Pancreas (tissue), 10 donors: Measurements from ENCODE around the gene ZBTB47. TPM values are rescaled to one million over a fixed set of nuclear protein-coding genes. Genes with fewer than 3 reads are reported as not detected.

Experiments
- ATAC-seq, 4 donors: fragments of 200-7000 bp; cut with Tn5 transposase; one replicate each; pipeline versions ENCODE4 v1.8.0 to v1.9.1; 2020; ENCODE audit warnings: mild to moderate bottlenecking in 4 of 4, moderate library complexity in 4 of 4
- DNase-seq, 6 donors: peaks; one replicate each; pipeline ENCODE4 v3.0.0-alpha.2; 2020
- FAIRE-seq: peaks from 2 replicates; lab custom pipeline; 2012; peaks lifted over from hg19 to GRCh38; lab: Jason Lieb, UNC
- H3K27ac ChIP-seq, 4 donors: fragments of 200-600 bp; sonication (generic); 1 replicate in 3 of 4; 2 replicates in 1 of 4; pipeline versions ENCODE4 v1.5.0 to v1.8.0; 2020
- H3K27me3 ChIP-seq, 4 donors: fragments of 200-600 bp; one replicate each; pipeline ENCODE4 v1.8.0; 2021
- H3K36me3 ChIP-seq, 3 donors: fragments of 200-600 bp; sonication (generic) in 1 of 3; one replicate each; pipeline versions ENCODE4 v1.5.0 to v1.8.0; 2020 to 2021
- H3K4me1 ChIP-seq, 3 donors: fragments of 200-600 bp; one replicate each; pipeline ENCODE4 v1.8.0; 2021
- H3K4me3 ChIP-seq, 4 donors: fragments of 200-600 bp; sonication (generic) in 2 of 4; one replicate each; pipeline versions ENCODE4 v1.5.0 to v1.8.0; 2020 to 2021
- H3K9me3 ChIP-seq, 4 donors: fragments of 200-600 bp; one replicate each; pipeline ENCODE4 v1.8.0; 2021
- CTCF ChIP-seq, 4 donors: fragments of 200-600 bp; sonication (generic) in 3 of 4; IDR thresholded peaks; one replicate each; pipeline versions ENCODE4 v1.5.0 to v1.8.0; 2021; ENCODE audit warnings: antibody characterized with exemption in 4 of 4
- WGBS, 2 donors: extraction: QIAGEN DNeasy Blood & Tissue Kit; methylation state at CpG; one replicate each; pipeline ENCODE4 v1.1.7; 2013; 5-methylcytosine and 5-hydroxymethylcytosine counted together
- intact Hi-C, 3 donors: fragments of 100-400 bp; cut with DNase I; formaldehyde crosslinking; loops; one replicate each; pipeline versions ENCODE4 v1.11.1 to v1.14.2; 2022
- polyA plus RNA-seq, 2 donors: library from polyadenylated mRNA; stranded (reverse); fragments of 200-250 nt; gene quantifications; one replicate each; pipeline ENCODE4 v1.2.3, GENCODE V29; 2013
- total RNA-seq, 6 donors: library from RNA; stranded (reverse); fragmentation: NEBNext Ultra II Directional in 4 of 6; extraction: Animal tissue kit (Norgen Biotek cat#: 25700) in 4 of 6; gene quantifications; one replicate each; pipeline versions ENCODE4 v1.2.1 to v1.2.4, GENCODE V29; 2021 to 2023
- donor health status: healthy with polysubstance abuse.
- donor health status: DM: no; HTN: no; CAD: no; lungs with moderate emphysema.
- donor health status: DM: no; HTN: no; CAD: no.
- donor health status: control.
- donor health status: control.
- donor health status: Bipolar disorder and iron deficiency.
- donor health status: DM: yes; HTN: yes; CAD: no.
- donor health status: DM: no; HTN: no; CAD: no.
- donor health status: DM: no; HTN: no; CAD: no.
- donor health status: DM: yes; HTN: yes; CAD: no.

ZBTB47 gene
- total and polyA plus RNA-seq, 8 donors = 7.9 to 13.6 (median 10.2) TPM

DNA sequence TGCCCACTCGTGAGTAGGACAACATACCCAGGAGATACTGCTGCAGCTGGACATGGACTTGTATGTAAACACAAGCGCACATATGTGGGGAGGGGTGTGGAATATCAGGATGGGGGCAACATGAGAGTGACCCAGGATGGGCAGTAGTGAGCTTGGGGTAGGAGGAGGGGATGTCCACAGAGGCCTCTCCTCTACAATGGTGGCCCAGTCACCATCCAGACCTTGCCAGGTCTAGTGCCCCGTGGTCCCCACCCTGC is 266 bp upstream of the ZBTB47 start:
- Histone ChIP-seq H3K27ac (peak overlapping the region in 3 of 4 donors; percentile 51 to 70 (median 57)), H3K4me3 (peak overlapping the region; percentile 59 to 84 (median 76)), H3K36me3 (peaks cover 0 to 6% (median 0%) of the 10 kb centered on the region in 3 donors), H3K4me1 (peaks cover 0 to 18% (median 6%) of the 10 kb centered on the region in 3 donors), H3K27me3 (no peaks in the 10 kb centered on the region), H3K9me3 (no peaks in the 10 kb centered on the region)
- 26 to 27% methylated on average over 3 of the region's 3 CpGs for WGBS, 2 donors
- FAIRE-seq (no peak), ATAC-seq (peak in 2 of 4 donors; percentile 6 to 15), DNase-seq (no peak)
- intact Hi-C loops = no loop called here
- no peak for TF ChIP-seq CTCF (IDR thresholded peaks at IDR 0.05)

DNA sequence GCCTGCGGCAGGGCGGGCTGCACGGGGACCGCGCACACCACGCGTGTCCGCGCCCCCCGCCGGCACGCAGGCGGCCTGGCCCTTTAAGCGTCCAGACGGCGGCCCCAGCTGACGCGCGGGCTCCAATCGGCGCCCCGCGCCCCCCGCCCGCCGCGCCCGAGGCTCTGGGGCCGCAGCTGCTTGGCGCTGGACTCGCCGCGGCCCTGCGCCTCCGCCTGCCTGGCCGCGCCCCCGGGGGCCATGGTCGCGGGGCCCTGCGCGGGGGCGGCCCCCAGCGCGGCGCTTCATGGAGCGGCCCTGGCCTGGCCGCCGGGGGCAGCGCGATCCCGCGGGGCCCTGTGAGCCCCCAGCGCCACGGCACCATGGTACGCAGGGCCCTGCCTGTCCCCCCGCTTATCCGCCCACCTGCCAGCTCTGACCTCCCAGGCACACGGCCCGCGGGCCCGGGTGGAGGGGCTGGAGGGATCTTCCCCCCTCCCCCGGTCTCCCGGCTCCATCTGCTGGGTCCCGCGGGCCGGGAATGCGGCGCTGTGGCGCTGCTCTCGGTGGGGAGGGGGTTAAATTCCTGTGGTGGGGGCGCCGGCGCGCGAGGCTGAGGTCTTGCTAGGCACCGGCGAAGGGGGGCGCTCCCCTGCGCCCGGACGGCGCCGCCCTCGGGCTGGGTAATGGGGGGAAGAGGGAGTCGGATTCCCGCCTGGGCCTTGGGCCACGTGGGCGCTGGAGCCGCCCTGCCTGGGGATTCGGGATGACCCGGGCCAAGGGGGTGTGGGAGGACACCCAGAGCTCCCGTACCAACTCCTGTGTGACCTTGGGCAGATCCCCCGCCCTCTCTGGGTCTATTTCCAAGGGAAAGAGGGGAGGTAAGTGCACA is 1.1 kb downstream of the ZBTB47 start:
- DNase-seq (peak; percentile 52 to 85 (median 70)), FAIRE-seq (no peak), ATAC-seq (peak; percentile 56 to 75 (median 60))
- Histone ChIP-seq H3K27me3 (no peaks in the 10 kb centered on the region), H3K27ac (peak overlapping the region; percentile 69 to 73 (median 71)), H3K4me1 (peaks cover 0 to 18% (median 6%) of the 10 kb centered on the region in 3 donors), H3K36me3 (peaks cover 0 to 5% (median 0%) of the 10 kb centered on the region in 3 donors), H3K4me3 (peak overlapping the region; percentile 65 to 84 (median 76)), H3K9me3 (no peaks in the 10 kb centered on the region)
- intact Hi-C loops = no loop called here
- WGBS, 2 donors = 1% methylated on average over 37 to 94 of the region's 94 CpGs
- no peak for TF ChIP-seq CTCF (IDR thresholded peaks at IDR 0.05)

- peak overlapping the region in 2 of 4 donors; percentile 76 to 84 for H3K4me3 ChIP-seq
- no peaks in the 10 kb centered on the region for H3K27me3 ChIP-seq
- peaks cover 0 to 5% (median 0%) of the 10 kb centered on the region in 3 donors for H3K36me3 ChIP-seq
- intact Hi-C loops = no loop called here
- TF ChIP-seq CTCF (IDR thresholded peaks at IDR 0.05) = no peak
- H3K9me3 ChIP-seq = no peaks in the 10 kb centered on the region
- DNase-seq = peak; percentile 39 to 89 (median 62)
- 38 to 42% methylated on average over 4 of the region's 4 CpGs for WGBS, 2 donors
- no peak for FAIRE-seq
- H3K27ac ChIP-seq = peak overlapping the region; percentile 69 to 73 (median 71)
- peaks cover 0 to 18% (median 6%) of the 10 kb centered on the region in 3 donors for H3K4me1 ChIP-seq
- peak in 1 of 4 donors; percentile 9 for ATAC-seq
These were observed 1.9 kb downstream of the ZBTB47 start for GRCh38 chr3:42655331-42655888.

GRCh38 chr3:42655980-42656679 is 2.6 kb downstream of the ZBTB47 start:
- no peaks in the 10 kb centered on the region for H3K27me3 ChIP-seq
- H3K36me3 ChIP-seq = peaks cover 0 to 5% (median 0%) of the 10 kb centered on the region in 3 donors
- TF ChIP-seq CTCF (IDR thresholded peaks at IDR 0.05) = no peak
- intact Hi-C loops = no loop called here
- peak overlapping the region in 1 of 4 donors; percentile 70 for H3K27ac ChIP-seq
- DNase-seq (peak in 4 of 6 donors; percentile 34 to 46 (median 40)), FAIRE-seq (no peak), ATAC-seq (no peak)
- peaks cover 0 to 18% (median 6%) of the 10 kb centered on the region in 3 donors for H3K4me1 ChIP-seq
- H3K9me3 ChIP-seq = no peaks in the 10 kb centered on the region
- H3K4me3 ChIP-seq = no peak overlapping the region
- WGBS, 2 donors = 83 to 86% methylated on average over 6 of the region's 6 CpGs
